GM21390 (cell line): ENCODE measurements around the gene PLXDC1.
"Not testable (repeated sequence)": the region's sequence is repeated elsewhere in the genome, so short reads cannot be mapped to it uniquely, and the experiment has no call there.

Experiments used
- ATAC-seq: cut with Tn5 transposase; IDR thresholded peaks from one replicate; pipeline ENCODE4 v1.9.1; 2021; ENCODE audit not compliant: unreplicated experiment

PLXDC1 gene

DNA sequence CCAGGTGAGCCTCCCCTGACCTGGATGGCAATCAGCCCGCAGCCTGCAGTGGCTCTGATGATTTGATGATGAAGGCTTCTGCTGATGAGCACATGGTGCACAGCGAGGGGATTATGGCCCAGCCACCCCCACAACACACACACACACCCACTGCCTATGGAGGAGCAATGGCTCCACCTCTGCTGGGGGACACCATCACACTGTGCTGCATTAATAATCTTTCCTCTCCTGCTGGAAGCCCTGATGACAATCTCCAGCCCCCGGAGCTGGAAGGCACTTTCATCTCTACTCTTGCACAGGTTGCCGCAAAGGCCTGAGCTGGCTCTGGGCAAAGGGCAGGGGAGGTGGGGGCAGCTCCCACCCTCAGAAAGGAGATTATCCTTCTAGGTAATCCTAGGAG, 79.9 kb downstream of the PLXDC1 start:
- no peak for ATAC-seq

DNA sequence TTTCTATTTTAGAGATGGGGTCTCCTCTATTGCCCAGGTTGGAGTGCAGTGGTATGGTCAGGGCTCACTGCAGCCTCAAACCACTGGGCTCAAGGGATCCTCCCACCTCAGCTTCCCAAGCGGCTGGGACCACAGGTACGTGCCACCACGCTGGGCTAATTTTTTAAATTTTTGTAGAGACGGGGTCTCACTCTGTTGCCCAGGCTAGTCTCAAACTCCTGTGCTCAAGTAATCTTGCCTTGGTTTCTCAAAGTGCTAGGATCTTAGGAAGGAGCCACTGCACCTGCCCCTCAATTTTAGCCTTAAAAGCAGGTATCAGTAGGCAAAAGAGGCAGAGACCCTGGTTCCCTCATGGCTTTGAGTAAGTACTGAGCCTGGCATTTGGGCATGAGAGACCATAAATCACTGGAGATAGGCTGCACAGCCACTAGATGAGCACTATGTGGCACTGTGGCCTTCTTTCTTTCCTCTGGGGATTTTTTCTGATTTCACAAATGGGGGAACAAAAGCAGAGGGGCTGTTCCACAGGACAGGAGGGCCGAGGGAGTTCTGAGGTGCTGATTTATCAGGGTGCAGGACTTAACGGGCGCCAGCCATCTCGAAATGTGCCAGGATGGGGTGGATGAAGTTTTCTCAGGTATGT, 82.2 kb downstream of the PLXDC1 start:
- ATAC-seq: no peak

DNA sequence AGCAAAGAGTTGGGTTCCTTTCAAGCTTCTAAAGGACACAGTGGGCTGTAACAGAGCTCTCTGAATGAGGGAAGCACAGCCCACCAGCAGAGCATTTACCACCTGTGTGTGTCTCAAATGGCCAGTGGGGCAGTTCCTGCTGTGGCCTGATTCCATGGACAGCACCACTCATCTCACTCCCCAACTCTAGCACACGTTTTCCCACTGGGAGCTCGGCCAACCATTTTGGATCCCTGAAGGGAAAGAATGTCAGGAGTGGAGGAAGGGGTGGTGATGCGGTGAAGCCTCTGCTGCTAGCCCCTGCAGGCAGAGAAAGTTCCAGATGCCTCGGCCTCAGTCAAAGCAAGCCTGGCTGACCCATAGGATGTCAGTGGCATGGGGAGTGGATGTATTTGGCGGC, 86.6 kb downstream of the PLXDC1 start:
- no peak for ATAC-seq

DNA sequence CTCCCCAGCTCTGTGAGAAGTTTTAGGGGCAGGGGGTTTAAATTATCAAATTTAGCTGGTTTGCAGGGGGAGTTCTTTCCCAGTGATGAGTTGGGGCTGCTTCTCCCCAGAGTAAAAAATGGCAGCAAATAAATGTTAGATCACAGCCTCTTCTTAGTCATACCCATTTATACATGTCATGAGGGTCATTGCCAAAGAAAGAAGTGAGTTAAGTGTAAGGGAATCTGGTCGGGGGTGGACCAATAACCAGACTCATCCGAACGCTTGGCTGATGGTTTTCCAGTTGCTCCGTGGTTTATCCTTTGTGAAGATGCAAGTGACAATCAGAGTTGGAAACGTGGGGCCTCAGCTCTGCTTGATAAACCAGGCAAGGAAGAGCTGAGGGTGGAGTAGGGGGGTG, 87.1 kb downstream of the PLXDC1 start:
- ATAC-seq: no peak

DNA sequence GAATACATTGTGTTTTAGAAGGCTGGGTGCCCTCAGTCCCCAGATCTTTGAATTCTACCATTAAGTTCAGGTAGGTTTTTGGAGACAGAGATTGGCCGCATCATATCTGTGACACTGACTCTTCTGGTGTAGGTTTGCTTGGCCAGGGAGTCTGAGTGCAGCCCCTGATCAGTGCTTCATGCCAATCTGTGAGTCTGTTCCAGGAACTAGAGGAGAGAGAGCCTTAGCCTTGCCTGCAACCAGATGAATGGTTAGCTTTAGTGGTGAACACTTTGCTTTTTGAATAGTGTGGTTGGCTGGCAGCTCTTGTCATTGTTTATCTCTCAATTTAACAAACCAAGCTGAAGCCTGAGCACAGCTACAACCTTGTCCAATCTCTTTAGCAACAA, 87.8 kb downstream of the PLXDC1 start:
- no peak for ATAC-seq

DNA sequence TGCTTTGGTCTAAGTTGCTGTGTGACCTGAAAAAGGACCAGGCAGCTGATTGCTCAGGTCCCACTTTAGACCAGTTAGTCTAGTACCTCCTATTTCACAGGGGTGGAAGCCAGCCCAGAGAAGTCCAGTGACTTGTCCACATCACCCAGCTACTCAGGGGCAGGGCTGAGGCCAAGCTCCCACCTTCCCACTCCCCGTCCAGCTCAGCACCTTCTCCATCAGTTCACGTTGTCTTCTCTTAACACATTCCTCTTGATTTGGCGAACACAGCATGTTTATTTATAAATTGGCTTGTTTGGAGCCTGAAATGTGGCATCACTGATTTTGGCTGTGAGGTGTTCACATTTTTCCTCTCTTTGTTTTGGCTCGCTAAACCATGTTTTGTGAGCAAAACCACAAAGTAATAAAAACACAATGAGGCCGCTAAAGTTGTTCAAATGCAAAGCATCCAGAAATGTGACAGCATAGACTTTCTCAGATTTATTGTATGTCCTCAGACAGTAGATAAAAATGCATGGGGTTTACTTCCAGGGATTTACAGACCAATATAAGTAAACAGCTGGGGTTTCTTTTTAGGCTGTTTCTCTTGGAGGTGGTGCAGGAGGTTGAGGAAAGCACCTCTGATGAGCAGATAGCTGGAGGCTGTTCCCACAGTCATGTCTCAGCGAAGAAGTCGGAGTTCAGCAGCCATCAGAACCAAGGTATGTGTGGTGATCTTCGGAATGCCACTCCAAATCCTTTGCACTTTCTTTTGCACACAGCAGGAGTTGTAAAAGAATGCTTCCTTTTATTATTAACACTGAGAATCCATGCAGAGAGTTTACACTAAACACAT, 88.4 kb downstream of the PLXDC1 start:
- no peak for ATAC-seq

DNA sequence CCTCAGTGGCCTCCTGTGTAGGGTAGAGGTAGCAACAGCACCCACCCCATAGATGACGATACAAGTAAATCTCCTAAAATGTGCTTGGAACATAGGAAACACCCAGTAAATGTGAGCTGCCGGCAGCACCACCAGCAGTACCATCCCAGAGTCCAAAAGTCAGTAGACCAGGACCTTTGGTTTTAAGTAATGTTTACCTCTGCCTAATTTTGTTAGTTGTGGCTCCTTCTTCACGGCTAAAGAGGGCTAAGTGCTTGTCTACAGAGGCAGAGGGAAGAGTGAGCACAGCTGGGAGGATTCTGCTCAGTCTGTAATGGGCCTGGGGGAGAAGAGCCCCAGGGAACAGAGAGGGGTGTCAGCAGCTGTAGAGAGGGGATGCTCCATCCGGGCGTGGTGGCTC, 92.9 kb downstream of the PLXDC1 start:
- ATAC-seq: no peak

DNA sequence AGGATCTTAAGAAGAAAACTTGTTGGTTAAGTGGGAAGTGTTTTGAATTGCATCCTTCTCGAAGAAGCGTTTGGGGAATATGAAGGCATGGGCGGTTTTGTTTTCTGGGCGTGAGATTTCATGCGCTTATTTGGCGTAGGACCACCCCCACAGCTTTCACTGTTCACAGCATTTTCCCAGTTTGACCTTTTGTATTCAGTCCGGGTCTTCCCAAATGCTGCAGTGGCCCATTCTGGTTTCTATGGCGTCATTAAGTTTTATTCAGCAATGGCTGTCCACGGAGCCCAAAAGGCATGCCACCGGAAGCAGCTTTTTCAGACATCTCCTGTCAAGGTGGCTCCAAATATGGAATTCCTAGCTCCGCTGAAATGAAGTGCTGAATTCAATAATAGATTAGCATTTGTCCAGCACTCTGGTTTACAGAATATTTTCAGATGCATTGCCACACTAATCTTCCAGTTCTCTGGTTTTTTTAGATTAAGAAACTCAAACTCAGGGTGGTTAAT, 93.7 kb downstream of the PLXDC1 start:
- no peak for ATAC-seq

DNA sequence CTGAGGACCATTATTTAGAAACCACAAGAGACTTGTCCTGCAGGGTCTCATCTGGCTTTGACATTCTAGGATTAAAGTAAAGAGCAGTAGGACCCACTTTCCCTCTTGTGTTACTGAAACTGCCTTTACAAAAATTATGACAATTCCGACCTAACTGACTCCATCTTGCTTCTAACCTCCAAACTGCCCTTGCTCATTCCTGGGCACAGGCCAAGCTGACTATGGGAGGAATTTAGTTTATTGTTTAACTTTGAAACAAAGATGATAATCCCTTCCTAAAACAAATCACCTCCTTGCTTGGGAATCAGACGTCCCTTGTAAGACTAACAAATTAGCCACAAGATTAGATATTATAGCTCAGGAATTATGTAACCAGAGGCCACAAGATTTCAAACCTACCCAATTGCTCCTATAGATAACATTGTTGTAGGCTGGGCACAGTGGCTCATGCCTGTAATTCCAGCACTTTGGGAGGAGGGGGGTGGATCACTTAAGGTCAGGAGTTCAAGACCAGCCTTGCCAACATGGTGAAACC, 97.3 kb downstream of the PLXDC1 start:
- ATAC-seq: no peak

DNA sequence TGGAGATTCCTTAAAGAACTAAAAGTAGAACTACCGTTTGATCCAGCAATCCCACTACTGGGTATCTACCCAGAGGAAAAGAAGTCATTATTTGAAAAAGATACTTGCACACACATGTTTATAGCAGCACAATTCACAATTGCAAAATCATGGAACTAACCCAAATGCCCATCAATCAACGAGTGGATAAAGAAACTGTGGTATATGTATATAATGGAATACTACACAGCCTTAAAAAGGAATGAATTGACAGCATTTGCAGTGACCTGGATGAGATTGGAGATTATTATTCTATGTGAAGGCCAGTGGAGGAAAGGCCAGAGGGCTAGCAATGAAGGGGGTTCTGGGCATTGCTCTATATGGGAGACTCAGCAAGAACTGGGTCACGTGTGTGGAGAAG, 99.0 kb downstream of the PLXDC1 start:
- ATAC-seq: not testable (repeated sequence)

DNA sequence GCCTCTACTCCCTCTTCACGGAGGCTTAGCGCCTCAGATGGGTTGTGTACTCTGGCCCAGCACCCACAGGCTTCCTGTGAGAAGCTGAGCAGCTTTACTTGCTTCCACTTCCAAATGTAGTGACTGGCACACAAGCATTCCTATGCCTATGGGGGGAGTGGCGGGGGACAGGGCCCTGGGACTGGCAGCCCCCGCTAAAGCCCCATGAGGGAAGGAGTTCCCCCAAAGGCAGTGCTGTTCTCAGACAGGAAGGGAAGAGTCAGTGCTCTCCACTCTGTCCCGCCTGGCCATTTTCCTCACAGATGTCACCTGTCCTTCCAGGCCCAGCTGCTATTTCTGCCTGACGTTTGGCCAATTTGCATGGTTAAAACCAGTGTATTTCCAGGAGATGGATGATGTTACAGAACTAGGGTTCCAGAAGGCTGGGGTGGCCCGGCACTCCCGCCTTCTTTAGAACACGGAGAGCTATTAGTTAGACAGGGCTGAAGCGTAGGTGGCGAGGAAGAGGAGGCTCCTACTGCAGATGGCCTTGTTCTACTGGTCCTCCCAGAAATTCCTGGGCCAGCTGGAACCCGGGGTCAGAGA, 100.3 kb downstream of the PLXDC1 start:
- ATAC-seq: no peak

DNA sequence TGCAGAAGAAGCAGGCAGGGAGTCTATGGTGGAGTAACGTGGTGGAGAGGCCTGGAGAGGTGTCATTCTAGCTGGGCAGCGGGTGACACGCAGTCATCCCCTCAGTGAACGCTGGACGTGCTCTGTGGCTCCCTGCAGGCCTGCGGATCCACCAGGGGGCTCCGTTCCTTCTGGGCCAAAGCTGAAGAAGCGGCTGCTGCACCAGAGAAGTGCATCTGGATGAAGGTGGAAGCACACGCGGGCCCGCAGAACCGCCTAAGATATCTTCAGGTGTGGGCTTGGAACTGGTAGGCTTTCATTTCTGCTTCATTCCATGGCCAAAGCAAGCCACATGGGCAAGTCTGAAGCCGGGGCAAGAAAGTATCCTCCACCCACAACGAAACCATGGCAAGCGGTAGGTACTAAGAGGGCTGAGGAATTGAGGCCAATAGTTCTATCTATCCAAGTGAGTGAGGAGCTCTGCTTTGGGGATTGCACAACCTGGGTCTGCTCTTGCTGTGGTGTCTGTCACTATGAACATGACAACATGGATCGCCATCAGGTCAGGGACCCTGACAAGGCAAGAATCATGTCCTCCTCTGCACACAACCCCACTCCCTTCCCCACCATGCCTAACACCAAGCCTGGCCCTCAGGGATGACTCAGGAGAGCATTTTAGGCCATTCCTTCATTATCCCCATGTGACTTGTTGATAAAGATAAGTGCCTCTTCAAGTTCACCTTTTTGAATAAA, 105.3 kb downstream of the PLXDC1 start:
- no peak for ATAC-seq

DNA sequence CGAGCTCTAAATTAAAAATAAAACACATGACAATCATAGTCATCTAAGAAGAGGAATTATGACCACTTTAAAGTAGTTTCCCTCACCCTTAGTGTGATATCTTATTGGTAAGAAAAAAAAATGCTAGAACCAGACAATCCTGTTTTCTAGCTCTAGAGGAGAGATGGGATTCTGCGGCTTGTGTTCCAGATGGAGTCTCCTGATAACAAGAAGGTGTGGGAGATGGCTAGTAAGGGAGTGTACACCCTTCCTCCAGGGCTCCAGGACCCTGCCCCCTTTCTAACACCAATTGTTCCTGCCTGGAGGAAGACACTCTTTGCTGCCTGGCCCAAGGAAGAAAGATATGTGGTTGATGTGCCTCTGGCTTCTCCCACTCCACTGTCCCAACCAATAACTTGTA, 115.4 kb downstream of the PLXDC1 start:
- ATAC-seq: no peak

DNA sequence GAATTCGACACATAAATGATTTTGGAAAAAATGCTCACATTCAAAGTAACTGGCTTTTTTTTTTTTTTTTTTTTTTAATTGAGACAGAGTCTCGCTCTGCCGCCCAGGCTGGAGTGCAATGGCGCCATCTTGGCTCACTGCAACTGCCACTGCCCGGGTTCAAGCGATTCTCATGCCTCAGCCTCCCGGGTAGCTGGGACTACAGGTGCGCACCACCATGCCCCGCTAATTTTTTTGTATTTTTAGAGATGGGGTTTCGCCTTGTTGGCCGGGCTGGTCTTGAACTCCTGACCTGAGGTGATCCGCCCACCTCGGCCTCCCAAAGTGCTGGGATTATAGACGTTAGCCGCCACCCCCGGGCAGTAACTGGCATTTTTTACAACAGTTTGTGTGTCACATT, 115.9 kb downstream of the PLXDC1 start:
- not testable (repeated sequence) for ATAC-seq

DNA sequence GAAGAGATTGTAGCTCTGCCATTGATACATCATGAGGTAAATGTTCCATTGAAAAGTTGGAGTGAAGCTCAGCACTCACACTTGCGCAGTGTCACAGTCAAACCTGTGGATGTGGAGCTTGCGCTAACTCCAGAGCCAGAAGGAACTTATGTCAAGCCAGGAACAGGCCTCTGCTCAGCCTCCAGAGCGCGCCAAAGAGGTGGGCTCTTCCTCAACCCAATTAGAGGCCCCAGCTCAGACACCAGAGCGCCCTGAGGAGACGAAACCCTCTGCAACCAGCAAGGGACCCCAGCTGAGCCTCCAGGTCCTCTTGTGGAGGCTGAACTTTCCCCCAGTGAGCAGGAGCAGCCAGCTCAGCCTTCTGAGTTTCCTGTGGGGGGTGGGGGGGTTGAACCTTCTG, 122.7 kb downstream of the PLXDC1 start:
- no peak for ATAC-seq

DNA sequence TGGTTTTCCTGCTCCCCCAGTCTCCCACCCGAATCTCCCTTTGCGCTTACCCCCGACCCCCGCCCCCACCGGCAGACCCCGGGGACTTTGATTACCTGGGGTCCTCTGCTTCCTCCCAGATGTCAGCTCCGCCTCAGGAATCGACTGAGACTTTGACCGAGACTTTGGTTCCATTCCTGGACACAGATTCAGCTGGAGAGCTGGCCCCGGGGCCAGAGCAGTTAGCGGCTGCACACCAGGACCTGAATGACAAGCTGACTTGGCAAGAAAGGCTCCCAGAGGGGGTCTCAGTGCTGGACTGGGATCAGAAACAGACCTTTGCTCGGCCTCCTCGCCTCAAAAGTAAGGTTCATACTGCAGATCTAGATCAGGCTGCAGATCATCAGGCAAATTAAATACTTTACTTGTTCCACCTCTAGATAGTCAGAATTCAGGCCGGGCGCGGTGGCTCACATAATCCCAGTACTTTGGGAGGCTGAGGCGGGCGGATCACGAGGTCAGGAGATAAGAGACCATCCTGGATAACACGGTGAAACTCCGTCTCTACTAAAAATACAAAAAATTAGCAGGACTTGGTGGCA, 123.9 kb downstream of the PLXDC1 start:
- ATAC-seq: no peak

DNA sequence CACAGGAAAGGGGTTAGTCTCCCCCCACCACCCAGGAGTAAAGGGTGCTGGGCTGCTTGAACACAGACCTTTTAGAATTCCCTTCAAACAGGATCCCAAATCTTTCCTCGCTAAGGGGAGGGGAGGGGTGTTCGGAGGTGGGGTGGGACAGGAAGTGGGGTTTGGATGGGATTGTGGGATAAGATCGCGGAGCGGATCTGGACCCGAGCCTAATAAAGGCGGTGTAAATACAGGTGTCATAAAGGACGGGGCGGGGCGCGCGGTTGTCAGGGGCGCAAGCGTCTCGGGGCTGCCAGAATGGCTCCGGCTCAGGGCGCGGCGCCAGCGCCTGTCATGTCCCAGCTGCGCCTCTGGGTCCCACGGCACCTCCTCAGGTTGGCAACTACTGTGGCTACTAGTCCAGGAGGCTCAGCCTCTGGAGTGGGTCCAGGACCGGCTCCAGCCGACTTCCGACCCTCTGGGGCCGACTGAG, 124.4 kb downstream of the PLXDC1 start:
- ATAC-seq: no peak

DNA sequence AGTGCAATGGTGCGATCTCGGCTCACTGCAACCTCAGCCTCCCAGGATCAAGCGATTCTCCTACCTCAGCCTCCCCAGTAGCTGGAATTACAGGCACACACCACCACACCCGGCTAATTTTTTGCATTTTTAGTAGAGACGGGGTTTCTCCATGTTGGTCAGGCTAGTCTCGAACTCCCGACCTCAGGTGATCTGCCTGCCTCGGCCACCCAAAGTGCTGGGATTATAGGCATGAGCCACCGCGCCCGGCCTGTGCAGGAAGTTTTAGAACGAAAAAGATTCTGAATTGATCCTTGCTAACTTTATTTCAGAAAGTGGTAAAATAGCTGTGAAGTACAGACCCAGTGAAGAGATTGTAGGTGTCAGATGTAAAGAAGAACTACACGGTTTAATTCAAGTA, 125.1 kb downstream of the PLXDC1 start:
- not testable (repeated sequence) for ATAC-seq

DNA sequence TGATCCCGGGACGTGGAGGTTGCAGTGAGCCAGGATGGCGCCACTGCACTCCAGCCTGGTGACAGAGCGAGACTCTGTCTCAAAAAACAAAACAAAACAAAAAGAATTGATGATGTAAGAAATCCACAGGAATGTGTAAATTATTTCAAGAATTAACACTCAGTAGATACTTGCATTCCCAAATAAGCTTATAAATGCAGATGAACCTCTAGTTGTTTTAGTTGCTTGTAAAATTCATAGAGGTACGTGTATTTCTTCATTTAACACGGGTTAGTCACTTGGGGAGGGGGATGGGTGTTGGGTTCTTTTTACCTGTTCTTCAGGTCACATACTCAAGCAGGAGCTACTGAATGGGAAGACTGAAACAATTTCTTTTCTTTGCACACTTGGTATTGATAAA, 128.5 kb downstream of the PLXDC1 start:
- ATAC-seq: no peak

DNA sequence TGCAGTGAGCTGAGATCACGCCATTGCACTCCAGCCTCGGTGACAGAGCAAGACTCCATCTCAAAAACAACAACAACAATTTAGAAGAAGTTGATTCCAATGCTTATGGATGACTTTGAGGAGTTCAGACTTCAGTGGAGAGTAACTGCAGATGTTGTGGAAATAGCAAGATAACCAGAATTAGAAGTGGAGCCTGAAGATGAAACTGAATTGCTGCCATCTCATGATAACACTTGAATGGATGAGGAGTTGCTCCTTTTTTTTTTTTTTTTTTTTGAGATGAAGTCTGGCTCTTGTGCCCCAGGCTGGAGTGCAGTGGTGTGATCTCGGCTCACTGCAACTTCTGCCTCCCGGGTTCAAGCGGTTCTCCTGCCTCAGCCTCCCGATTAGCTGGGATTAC, 131.4 kb downstream of the PLXDC1 start:
- ATAC-seq: not testable (repeated sequence)
